ENCODE measurements around the gene SLIT3.

DNA sequence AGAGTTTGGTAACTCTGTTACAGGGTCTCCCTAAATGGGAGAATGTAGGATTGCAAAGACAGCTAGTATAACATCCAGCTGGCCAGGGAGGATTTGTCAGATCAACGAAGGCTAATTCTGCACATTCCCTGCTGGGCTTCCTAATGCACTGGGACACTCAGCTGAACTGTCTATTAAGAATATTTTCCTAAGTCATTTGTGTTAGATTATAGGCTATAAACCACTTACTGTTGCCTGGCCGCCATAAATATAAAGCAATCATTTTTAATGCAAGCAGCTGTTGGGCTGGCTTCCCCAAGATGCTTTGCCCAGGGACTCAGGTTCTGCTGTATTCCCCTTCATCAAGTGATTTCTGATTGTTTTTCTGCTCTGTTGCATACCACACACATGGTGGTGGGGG lies 35.3 kb upstream of the SLIT3 start:
- TF ChIP-seq POLR2A (IDR thresholded peaks at IDR 0.05; ENCODE audit: low read length) (no peak), GATA1 (IDR thresholded peaks at IDR 0.05; ENCODE audit: low read depth, low read length) (no peak)

Measured in erythroblast (primary cell).